GM18909 (cell line): ENCODE results near the gene FAM9C.
"Not testable (repeated sequence)": the region's sequence is repeated elsewhere in the genome, so short reads cannot be mapped to it uniquely, and the experiment has no call there.

Experiments
- ATAC-seq: cut with Tn5 transposase; IDR thresholded peaks from one replicate; pipeline ENCODE4 v1.9.1; 2021; ENCODE audit warnings: mild to moderate bottlenecking; ENCODE audit not compliant: unreplicated experiment, poor library complexity

The FAM9C gene

GRCh38 chrX:13077168-13077567 lies 32.7 kb upstream of the FAM9C start:
- no peak for ATAC-seq

GRCh38 chrX:13076176-13076961 lies 31.9 kb upstream of the FAM9C start:
- ATAC-seq: peak; percentile 45

- peak; percentile 88 for ATAC-seq
These were observed 30.2 kb upstream of the FAM9C start for GRCh38 chrX:13074297-13075262.

- no peak for ATAC-seq
These were observed 25.5 kb upstream of the FAM9C start for GRCh38 chrX:13069771-13070416.

- no peak for ATAC-seq
These were observed 24.2 kb upstream of the FAM9C start for GRCh38 chrX:13068651-13069050.

- ATAC-seq: no peak
These were observed 23.4 kb upstream of the FAM9C start for GRCh38 chrX:13067773-13068172.

- ATAC-seq: no peak
These were observed 22.0 kb upstream of the FAM9C start for GRCh38 chrX:13066391-13066790.

- no peak for ATAC-seq
These were observed 20.3 kb upstream of the FAM9C start for GRCh38 chrX:13064599-13065143.

- ATAC-seq: not testable (repeated sequence)
These were observed 18.7 kb upstream of the FAM9C start for GRCh38 chrX:13063124-13063523.

- not testable (repeated sequence) for ATAC-seq
These were observed 17.9 kb upstream of the FAM9C start for GRCh38 chrX:13062331-13062730.

- not testable (repeated sequence) for ATAC-seq
These were observed 16.8 kb upstream of the FAM9C start for GRCh38 chrX:13061215-13061708.

GRCh38 chrX:13059637-13060499 lies 15.4 kb upstream of the FAM9C start:
- no peak for ATAC-seq

- no peak for ATAC-seq
These were observed 11.1 kb upstream of the FAM9C start for GRCh38 chrX:13055486-13055885.

- no peak for ATAC-seq
These were observed 8.8 kb upstream of the FAM9C start for GRCh38 chrX:13053171-13053570.

GRCh38 chrX:13051529-13052172 lies 7.2 kb upstream of the FAM9C start:
- ATAC-seq: peak; percentile 82

GRCh38 chrX:13051167-13051528 lies 6.7 kb upstream of the FAM9C start:
- no peak for ATAC-seq

GRCh38 chrX:13050151-13050550 lies 5.7 kb upstream of the FAM9C start:
- ATAC-seq: no peak

- ATAC-seq: no peak
These were observed 3.9 kb upstream of the FAM9C start for GRCh38 chrX:13048280-13048679.

- no peak for ATAC-seq
These were observed 3.3 kb upstream of the FAM9C start for GRCh38 chrX:13047759-13048158.
